GM23338 (cell line): ENCODE measurements around the gene WBP11. TPM values are rescaled to one million over a fixed set of nuclear protein-coding genes. Genes with fewer than 3 reads are reported as not detected.
A peak's percentile ranks its signal among the peaks of the same experiment; 100 is the strongest.

Experiments used
- ATAC-seq: fragments of 200-7000 bp; cut with Tn5 transposase; 3 replicates; pipeline ENCODE4 v1.9.1; 2020
- DNase-seq: peaks from one replicate; pipeline ENCODE4 v3.0.0-alpha.2; 2015; ENCODE audit warnings: low spot score
- H2AFZ ChIP-seq: fragments of 200-600 bp; sonication (generic); 2 replicates; pipeline ENCODE4 v1.8.0; 2016; ENCODE audit warnings: antibody characterized with exemption, mild to moderate bottlenecking, moderate library complexity
- H3F3A ChIP-seq: fragments of 200-600 bp; sonication (generic); replicated peaks from 2 replicates; pipeline ENCODE4 v1.8.0; 2017; ENCODE audit warnings: antibody characterized with exemption, mixed run types, low read depth
- H3K27ac ChIP-seq: fragments of 200-600 bp; sonication (generic); 2 replicates; pipeline ENCODE4 v1.6.1; 2016; ENCODE audit warnings: low read depth
- H3K27me3 ChIP-seq: fragments of 200-600 bp; sonication (generic); 2 replicates; pipeline ENCODE4 v1.8.0; 2016; ENCODE audit warnings: mild to moderate bottlenecking, mixed run types, moderate library complexity; ENCODE audit not compliant: insufficient read depth
- H3K36me3 ChIP-seq: fragments of 200-600 bp; sonication (generic); 2 replicates; pipeline ENCODE4 v1.8.0; 2016; ENCODE audit warnings: mild to moderate bottlenecking; ENCODE audit not compliant: insufficient read depth
- H3K4me1 ChIP-seq: fragments of 200-600 bp; sonication (generic); 2 replicates; pipeline ENCODE4 v1.8.0; 2016; ENCODE audit warnings: mild to moderate bottlenecking, moderate library complexity; ENCODE audit not compliant: insufficient read depth
- H3K4me2 ChIP-seq: fragments of 200-600 bp; sonication (generic); 2 replicates; pipeline ENCODE4 v1.7.1; 2017; ENCODE audit warnings: mixed run types
- H3K4me3 ChIP-seq: fragments of 200-600 bp; sonication (generic); 2 replicates; pipeline ENCODE4 v1.6.1; 2016; ENCODE audit warnings: mixed run types
- H3K79me2 ChIP-seq: fragments of 200-600 bp; sonication (generic); replicated peaks from 2 replicates; pipeline ENCODE4 v1.8.0; 2017; ENCODE audit warnings: mild to moderate bottlenecking; ENCODE audit not compliant: insufficient read depth
- H3K9me2 ChIP-seq: fragments of 200-600 bp; sonication (generic); 2 replicates; pipeline ENCODE4 v1.8.0; 2017; ENCODE audit not compliant: insufficient read depth
- H4K20me1 ChIP-seq: fragments of 200-600 bp; sonication (generic); replicated peaks from 2 replicates; pipeline ENCODE4 v1.8.0; 2017; ENCODE audit warnings: mild to moderate bottlenecking; ENCODE audit not compliant: insufficient read depth
- H3K27ac Mint-ChIP-seq: 2 replicates; pipeline ENCODE4 v1.8.0; 2020; ENCODE audit warnings: inconsistent platforms, mild to moderate bottlenecking, moderate library complexity, mixed read lengths
- H3K27me3 Mint-ChIP-seq: 3 replicates; pipeline ENCODE4 v1.8.0; 2022; ENCODE audit warnings: low read depth, mild to moderate bottlenecking, moderate library complexity, mixed read lengths, inconsistent platforms; ENCODE audit not compliant: insufficient read depth, poor library complexity
- H3K36me3 Mint-ChIP-seq: 3 replicates; pipeline ENCODE4 v1.8.0; 2021; ENCODE audit warnings: low read depth, mild to moderate bottlenecking, inconsistent platforms, moderate library complexity, mixed read lengths
- H3K4me1 Mint-ChIP-seq: 3 replicates; pipeline ENCODE4 v1.8.0; 2020; ENCODE audit warnings: mild to moderate bottlenecking, inconsistent platforms, mixed read lengths
- H3K4me3 Mint-ChIP-seq: 3 replicates; pipeline ENCODE4 v1.8.0; 2021; ENCODE audit warnings: moderate library complexity, mild to moderate bottlenecking, inconsistent platforms, mixed read lengths
- H3K9me3 Mint-ChIP-seq: 3 replicates; pipeline ENCODE4 v1.8.0; 2020; ENCODE audit warnings: moderate library complexity, mild to moderate bottlenecking, inconsistent platforms, mixed read lengths
- CREB1 ChIP-seq: fragments of 250-450 bp; sonication (Bioruptor Pico); IDR thresholded peaks from 2 replicates; pipeline ENCODE4 v1.5.0; 2020; ENCODE audit warnings: low read depth, mild to moderate bottlenecking, moderate library complexity
- EZH2 ChIP-seq: fragments of 200-600 bp; sonication (generic); IDR thresholded peaks from one replicate; pipeline ENCODE4 v1.8.0; 2017; ENCODE audit warnings: antibody characterized with exemption, mild to moderate bottlenecking, low read depth; ENCODE audit not compliant: unreplicated experiment
- EZH2phosphoT487 ChIP-seq: fragments of 200-600 bp; sonication (generic); IDR thresholded peaks from one replicate; pipeline ENCODE4 v1.8.1; 2018; ENCODE audit warnings: antibody characterized with exemption; ENCODE audit not compliant: unreplicated experiment
- JUNB ChIP-seq: IDR thresholded peaks from one replicate; pipeline ENCODE4 v1.6.1; 2016; ENCODE audit warnings: antibody characterized with exemption; ENCODE audit not compliant: unreplicated experiment
- NANOG ChIP-seq: IDR thresholded peaks from 2 replicates; pipeline ENCODE4 v1.6.1; 2016; ENCODE audit warnings: antibody characterized with exemption, borderline replicate concordance
- POLR2AphosphoS5 ChIP-seq: IDR thresholded peaks from 2 replicates; pipeline ENCODE4 v1.6.1; 2016; ENCODE audit warnings: antibody characterized with exemption, low read depth
- STAT1 ChIP-seq: IDR thresholded peaks from one replicate; pipeline ENCODE4 v1.6.1; 2016; ENCODE audit warnings: antibody characterized with exemption; ENCODE audit not compliant: unreplicated experiment
- ZNF114 ChIP-seq: fragments of 250-450 bp; sonication (Bioruptor Pico); IDR thresholded peaks from 2 replicates; pipeline ENCODE4 v1.5.0; 2020; ENCODE audit warnings: mild to moderate bottlenecking, moderate library complexity
- ZNF331 ChIP-seq: fragments of 250-450 bp; sonication (Bioruptor Pico); IDR thresholded peaks from 2 replicates; pipeline ENCODE4 v1.5.0; 2020; ENCODE audit warnings: low read depth, mild to moderate bottlenecking, moderate library complexity
- polyA plus RNA-seq: library from polyadenylated mRNA; unstranded; fragments of >200 nt; fragmentation: Nextera tagmentation; extraction: Ambion mirVana; gene quantifications from 2 replicates; pipeline ENCODE4 v1.2.1, GENCODE V29; 2016
- total RNA-seq: library from RNA; depleted of rRNA; stranded (reverse); fragments of >200 nt; shearing (Covaris generic); gene quantifications from 2 replicates; pipeline ENCODE4 v1.2.3, GENCODE V29; 2014
- TF ChIP-seq, protein P1 (sequence below): IDR thresholded peaks from one replicate; pipeline ENCODE4 v1.6.1; 2018; ENCODE audit warnings: antibody characterized with exemption; ENCODE audit not compliant: unreplicated experiment
- TF ChIP-seq, protein P2 (sequence below), 2 experiments: fragments of 200-600 bp in 1 of 2; sonication (generic) in 1 of 2; conservative IDR thresholded peaks; 2 replicates each; pipeline versions ENCODE4 v1.5.1 to v1.6.1; 2016 to 2017; ENCODE audit warnings: antibody characterized with exemption in 2 of 2, low read depth in 2 of 2, mild to moderate bottlenecking in 2 of 2, moderate library complexity in 1 of 2
- TF ChIP-seq, protein P3 (sequence below): IDR thresholded peaks from 2 replicates; pipeline ENCODE4 v1.6.1; 2016; ENCODE audit warnings: antibody characterized with exemption

The WBP11 gene
- total and polyA plus RNA-seq, 2 experiments from 2014 or later, result 57.1 to 148 TPM

GRCh38 chr12:14810167-14810952 lies 7.1 kb upstream of the WBP11 start (continued):
- TF ChIP-seq, protein P1, sequence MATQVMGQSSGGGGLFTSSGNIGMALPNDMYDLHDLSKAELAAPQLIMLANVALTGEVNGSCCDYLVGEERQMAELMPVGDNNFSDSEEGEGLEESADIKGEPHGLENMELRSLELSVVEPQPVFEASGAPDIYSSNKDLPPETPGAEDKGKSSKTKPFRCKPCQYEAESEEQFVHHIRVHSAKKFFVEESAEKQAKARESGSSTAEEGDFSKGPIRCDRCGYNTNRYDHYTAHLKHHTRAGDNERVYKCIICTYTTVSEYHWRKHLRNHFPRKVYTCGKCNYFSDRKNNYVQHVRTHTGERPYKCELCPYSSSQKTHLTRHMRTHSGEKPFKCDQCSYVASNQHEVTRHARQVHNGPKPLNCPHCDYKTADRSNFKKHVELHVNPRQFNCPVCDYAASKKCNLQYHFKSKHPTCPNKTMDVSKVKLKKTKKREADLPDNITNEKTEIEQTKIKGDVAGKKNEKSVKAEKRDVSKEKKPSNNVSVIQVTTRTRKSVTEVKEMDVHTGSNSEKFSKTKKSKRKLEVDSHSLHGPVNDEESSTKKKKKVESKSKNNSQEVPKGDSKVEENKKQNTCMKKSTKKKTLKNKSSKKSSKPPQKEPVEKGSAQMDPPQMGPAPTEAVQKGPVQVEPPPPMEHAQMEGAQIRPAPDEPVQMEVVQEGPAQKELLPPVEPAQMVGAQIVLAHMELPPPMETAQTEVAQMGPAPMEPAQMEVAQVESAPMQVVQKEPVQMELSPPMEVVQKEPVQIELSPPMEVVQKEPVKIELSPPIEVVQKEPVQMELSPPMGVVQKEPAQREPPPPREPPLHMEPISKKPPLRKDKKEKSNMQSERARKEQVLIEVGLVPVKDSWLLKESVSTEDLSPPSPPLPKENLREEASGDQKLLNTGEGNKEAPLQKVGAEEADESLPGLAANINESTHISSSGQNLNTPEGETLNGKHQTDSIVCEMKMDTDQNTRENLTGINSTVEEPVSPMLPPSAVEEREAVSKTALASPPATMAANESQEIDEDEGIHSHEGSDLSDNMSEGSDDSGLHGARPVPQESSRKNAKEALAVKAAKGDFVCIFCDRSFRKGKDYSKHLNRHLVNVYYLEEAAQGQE, result no peak
- TF ChIP-seq ZNF331 (CRISPR knock-in tag) (no peak), EZH2 (no peak), ZNF114 (no peak), POLR2AphosphoS5 (no peak), CREB1 (CRISPR knock-in tag) (no peak), NANOG (no peak), JUNB (no peak), STAT1 (no peak)
- TF ChIP-seq, protein P2, sequence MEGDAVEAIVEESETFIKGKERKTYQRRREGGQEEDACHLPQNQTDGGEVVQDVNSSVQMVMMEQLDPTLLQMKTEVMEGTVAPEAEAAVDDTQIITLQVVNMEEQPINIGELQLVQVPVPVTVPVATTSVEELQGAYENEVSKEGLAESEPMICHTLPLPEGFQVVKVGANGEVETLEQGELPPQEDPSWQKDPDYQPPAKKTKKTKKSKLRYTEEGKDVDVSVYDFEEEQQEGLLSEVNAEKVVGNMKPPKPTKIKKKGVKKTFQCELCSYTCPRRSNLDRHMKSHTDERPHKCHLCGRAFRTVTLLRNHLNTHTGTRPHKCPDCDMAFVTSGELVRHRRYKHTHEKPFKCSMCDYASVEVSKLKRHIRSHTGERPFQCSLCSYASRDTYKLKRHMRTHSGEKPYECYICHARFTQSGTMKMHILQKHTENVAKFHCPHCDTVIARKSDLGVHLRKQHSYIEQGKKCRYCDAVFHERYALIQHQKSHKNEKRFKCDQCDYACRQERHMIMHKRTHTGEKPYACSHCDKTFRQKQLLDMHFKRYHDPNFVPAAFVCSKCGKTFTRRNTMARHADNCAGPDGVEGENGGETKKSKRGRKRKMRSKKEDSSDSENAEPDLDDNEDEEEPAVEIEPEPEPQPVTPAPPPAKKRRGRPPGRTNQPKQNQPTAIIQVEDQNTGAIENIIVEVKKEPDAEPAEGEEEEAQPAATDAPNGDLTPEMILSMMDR (conservative IDR thresholded peaks at IDR 0.05; ENCODE audit: low read depth in 2 of 2), result no peak

- Mint-ChIP-seq H3K4me3 (no peak overlapping the region), H3K27ac (no peak overlapping the region), H3K36me3 (peaks cover 8% of the 10 kb centered on the region), H3K9me3 (no peaks in the 10 kb centered on the region), H3K27me3 (no peaks in the 10 kb centered on the region), H3K4me1 (peaks cover 7% of the 10 kb centered on the region; the same call in 1 of the 3 replicates)
- H3K27me3 ChIP-seq, result no peaks in the 10 kb centered on the region
- H4K20me1 ChIP-seq, result 0 out of 2 replicates have a peak, but pooled peaks cover 9% of the 10 kb centered on the region
- H2AFZ ChIP-seq, result peak overlapping the region; percentile 49; the same call in 1 of the 2 replicates
- no peaks in the 10 kb centered on the region for H3K9me2 ChIP-seq
- no peak for ATAC-seq
- H3K36me3 ChIP-seq, result peaks cover 5% of the 10 kb centered on the region; the same call in 1 of the 2 replicates
- peaks cover 42% of the 10 kb centered on the region for H3K79me2 ChIP-seq
- no peak for DNase-seq
- peak overlapping the region; percentile 59 for H3K4me3 ChIP-seq
- H3F3A ChIP-seq, result no peaks in the 10 kb centered on the region
- H3K27ac ChIP-seq, result no peak overlapping the region
- H3K4me2 ChIP-seq, result peak overlapping the region; percentile 76
- peaks cover 10% of the 10 kb centered on the region; the same call in 1 of the 2 replicates for H3K4me1 ChIP-seq
- TF ChIP-seq ZNF331 (CRISPR knock-in tag), result no peak
- TF ChIP-seq EZH2phosphoT487, result no peak
- TF ChIP-seq, protein P1, result no peak
- TF ChIP-seq, protein P2 (conservative IDR thresholded peaks at IDR 0.05; ENCODE audit: low read depth in 2 of 2), result no peak
- TF ChIP-seq STAT1, result no peak
- TF ChIP-seq JUNB, result no peak
- TF ChIP-seq ZNF114, result no peak
- TF ChIP-seq NANOG, result no peak
- no peak for TF ChIP-seq CREB1 (CRISPR knock-in tag)
- TF ChIP-seq POLR2AphosphoS5, result no peak
- TF ChIP-seq EZH2, result no peak
- TF ChIP-seq, protein P3, sequence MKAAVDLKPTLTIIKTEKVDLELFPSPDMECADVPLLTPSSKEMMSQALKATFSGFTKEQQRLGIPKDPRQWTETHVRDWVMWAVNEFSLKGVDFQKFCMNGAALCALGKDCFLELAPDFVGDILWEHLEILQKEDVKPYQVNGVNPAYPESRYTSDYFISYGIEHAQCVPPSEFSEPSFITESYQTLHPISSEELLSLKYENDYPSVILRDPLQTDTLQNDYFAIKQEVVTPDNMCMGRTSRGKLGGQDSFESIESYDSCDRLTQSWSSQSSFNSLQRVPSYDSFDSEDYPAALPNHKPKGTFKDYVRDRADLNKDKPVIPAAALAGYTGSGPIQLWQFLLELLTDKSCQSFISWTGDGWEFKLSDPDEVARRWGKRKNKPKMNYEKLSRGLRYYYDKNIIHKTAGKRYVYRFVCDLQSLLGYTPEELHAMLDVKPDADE, result no peak
Measured at GRCh38 chr12:14803830-14804160, 517 bp upstream of the WBP11 start.
